ENCODE measurements around the gene APBA3. TPM values are rescaled to one million over a fixed set of nuclear protein-coding genes. Genes with fewer than 3 reads are reported as not detected.

APBA3 gene
- total RNA-seq, result 10 to 100 TPM; 45.8 to 46.2 TPM

GRCh38 chr19:3761382-3762129 is at the start of gene APBA3:
APBA3 (minus strand) TSS chr19:3761692; CDS start chr19:3760264, 1,428 bp downstream.
- peak within 1 kb of the TSS; percentile 99 for H3K4me3 Mint-ChIP-seq
- DNase-seq, result peak; percentile 96
- no peaks in the 10 kb centered on the region for H3K9me3 Mint-ChIP-seq
- peaks cover 23% of the 10 kb centered on the region for H3K36me3 Mint-ChIP-seq (ENCODE audit: low read depth)
- H3K27ac Mint-ChIP-seq, result peak within 1 kb of the TSS; percentile 100
- ChIA-PET POLR2A (no interaction called here), CTCF (interaction anchor here (0.6 to 3.9 kb wide), 20 partner anchors 9 to 1029 kb away, joined by 3 to 15 read pairs (median 4); partner anchors contain the start of gene RAX2)
- peaks cover 36% of the 10 kb centered on the region for H3K4me1 Mint-ChIP-seq
- H3K27me3 Mint-ChIP-seq, result no peaks in the 10 kb centered on the region

- Mint-ChIP-seq H3K27ac (no peak overlapping the region), H3K36me3 (ENCODE audit: low read depth) (peaks cover 4% of the 10 kb centered on the region), H3K4me1 (peaks cover 32% of the 10 kb centered on the region), H3K4me3 (no peak overlapping the region), H3K9me3 (peaks cover 7% of the 10 kb centered on the region), H3K27me3 (no peaks in the 10 kb centered on the region)
- POLR2A ChIA-PET, result no interaction called here
- CTCF ChIA-PET, result interaction anchor here (1.8 kb wide), 1 partner anchor 48 kb away, joined by 4 read pairs; the partner anchor contains the start of gene MRPL54
- DNase-seq, result no peak
These were observed 49.3 kb upstream of the APBA3 start for GRCh38 chr19:3810708-3811355.

- peaks cover 7% of the 10 kb centered on the region for H3K9me3 Mint-ChIP-seq
- H3K27ac Mint-ChIP-seq, result peak overlapping the region; percentile 13
- no peak overlapping the region for H3K4me3 Mint-ChIP-seq
- H3K36me3 Mint-ChIP-seq (ENCODE audit: low read depth), result peaks cover 4% of the 10 kb centered on the region
- no peak for DNase-seq
- no peaks in the 10 kb centered on the region for H3K27me3 Mint-ChIP-seq
- ChIA-PET POLR2A (no interaction called here), CTCF (interaction anchor here (1.2 to 1.8 kb wide), 2 partner anchors 10 to 48 kb away, joined by 4 read pairs; partner anchors contain the start of gene MRPL54)
- peaks cover 34% of the 10 kb centered on the region for H3K4me1 Mint-ChIP-seq
These were observed 48.6 kb upstream of the APBA3 start for GRCh38 chr19:3809881-3810707.

GRCh38 chr19:3808420-3809143 is 47.1 kb upstream of the APBA3 start:
- Mint-ChIP-seq H3K9me3 (peaks cover 7% of the 10 kb centered on the region), H3K27ac (peak overlapping the region; percentile 80), H3K36me3 (ENCODE audit: low read depth) (peaks cover 4% of the 10 kb centered on the region), H3K4me3 (no peak overlapping the region), H3K27me3 (no peaks in the 10 kb centered on the region), H3K4me1 (peaks cover 24% of the 10 kb centered on the region)
- no peak for DNase-seq
- CTCF ChIA-PET, result interaction anchor here (0.6 to 1.2 kb wide), 4 partner anchors 8 to 179 kb away, joined by 3 to 4 read pairs (median 4); no protein-coding TSS in a partner anchor
- POLR2A ChIA-PET, result no interaction called here

GRCh38 chr19:3807574-3808354 is 46.3 kb upstream of the APBA3 start:
- H3K4me3 Mint-ChIP-seq, result no peak overlapping the region
- H3K9me3 Mint-ChIP-seq, result peaks cover 7% of the 10 kb centered on the region
- DNase-seq, result no peak
- no peaks in the 10 kb centered on the region for H3K27me3 Mint-ChIP-seq
- ChIA-PET CTCF (interaction anchor here (1.2 kb wide), 1 partner anchor 14 kb away, joined by 4 read pairs; no protein-coding TSS in a partner anchor), POLR2A (no interaction called here)
- H3K27ac Mint-ChIP-seq, result peak overlapping the region; percentile 80
- H3K4me1 Mint-ChIP-seq, result peaks cover 18% of the 10 kb centered on the region
- H3K36me3 Mint-ChIP-seq (ENCODE audit: low read depth), result peaks cover 4% of the 10 kb centered on the region

- DNase-seq, result no peak
- H3K9me3 Mint-ChIP-seq, result peaks cover 7% of the 10 kb centered on the region
- peaks cover 14% of the 10 kb centered on the region for H3K4me1 Mint-ChIP-seq
- H3K4me3 Mint-ChIP-seq, result no peak overlapping the region
- H3K36me3 Mint-ChIP-seq (ENCODE audit: low read depth), result no peaks in the 10 kb centered on the region
- ChIA-PET CTCF (no interaction called here), POLR2A (no interaction called here)
- no peak overlapping the region for H3K27ac Mint-ChIP-seq
- H3K27me3 Mint-ChIP-seq, result no peaks in the 10 kb centered on the region
These were observed 45.6 kb upstream of the APBA3 start for GRCh38 chr19:3807131-3807480.

GRCh38 chr19:3805859-3806258 is 44.4 kb upstream of the APBA3 start:
- peaks cover 22% of the 10 kb centered on the region for H3K4me1 Mint-ChIP-seq
- H3K4me3 Mint-ChIP-seq, result no peak overlapping the region
- H3K36me3 Mint-ChIP-seq (ENCODE audit: low read depth), result no peaks in the 10 kb centered on the region
- peaks cover 2% of the 10 kb centered on the region for H3K27me3 Mint-ChIP-seq
- ChIA-PET CTCF (no interaction called here), POLR2A (no interaction called here)
- no peak for DNase-seq
- peaks cover 7% of the 10 kb centered on the region for H3K9me3 Mint-ChIP-seq
- no peak overlapping the region for H3K27ac Mint-ChIP-seq

GRCh38 chr19:3804429-3804828 is 42.9 kb upstream of the APBA3 start:
- CTCF ChIA-PET, result interaction anchor here (0.9 to 1.0 kb wide), 2 partner anchors 10 to 21 kb away, joined by 3 to 5 read pairs; no protein-coding TSS in a partner anchor
- DNase-seq, result no peak
- POLR2A ChIA-PET, result no interaction called here
- H3K4me3 Mint-ChIP-seq, result no peak overlapping the region
- H3K4me1 Mint-ChIP-seq, result peaks cover 23% of the 10 kb centered on the region
- H3K27ac Mint-ChIP-seq, result no peak overlapping the region
- H3K9me3 Mint-ChIP-seq, result peaks cover 7% of the 10 kb centered on the region
- H3K27me3 Mint-ChIP-seq, result peaks cover 2% of the 10 kb centered on the region
- no peaks in the 10 kb centered on the region for H3K36me3 Mint-ChIP-seq (ENCODE audit: low read depth)

- Mint-ChIP-seq H3K4me3 (no peak overlapping the region), H3K27ac (no peak overlapping the region), H3K36me3 (ENCODE audit: low read depth) (no peaks in the 10 kb centered on the region), H3K4me1 (peaks cover 27% of the 10 kb centered on the region), H3K27me3 (peaks cover 2% of the 10 kb centered on the region), H3K9me3 (peaks cover 7% of the 10 kb centered on the region)
- CTCF ChIA-PET, result interaction anchor here (0.9 to 1.0 kb wide), 2 partner anchors 10 to 20 kb away, joined by 3 to 5 read pairs; no protein-coding TSS in a partner anchor
- POLR2A ChIA-PET, result no interaction called here
- DNase-seq, result no peak
These were observed 42.5 kb upstream of the APBA3 start for GRCh38 chr19:3803986-3804385.

- Mint-ChIP-seq H3K4me1 (peaks cover 33% of the 10 kb centered on the region), H3K27ac (no peak overlapping the region), H3K9me3 (peaks cover 7% of the 10 kb centered on the region), H3K36me3 (ENCODE audit: low read depth) (no peaks in the 10 kb centered on the region), H3K27me3 (peaks cover 2% of the 10 kb centered on the region), H3K4me3 (no peak overlapping the region)
- POLR2A ChIA-PET, result no interaction called here
- CTCF ChIA-PET, result interaction anchor here (1.0 kb wide), 1 partner anchor 9 kb away, joined by 5 read pairs; no protein-coding TSS in a partner anchor
- DNase-seq, result no peak
These were observed 41.8 kb upstream of the APBA3 start for GRCh38 chr19:3803114-3803888.

- H3K4me1 Mint-ChIP-seq, result peaks cover 42% of the 10 kb centered on the region
- H3K27ac Mint-ChIP-seq, result no peak overlapping the region
- peaks cover 4% of the 10 kb centered on the region for H3K9me3 Mint-ChIP-seq
- peak; percentile 76 for DNase-seq
- POLR2A ChIA-PET, result no interaction called here
- CTCF ChIA-PET, result no interaction called here
- peak overlapping the region; percentile 63 for H3K4me3 Mint-ChIP-seq
- H3K27me3 Mint-ChIP-seq, result peaks cover 2% of the 10 kb centered on the region
- H3K36me3 Mint-ChIP-seq (ENCODE audit: low read depth), result peaks cover 7% of the 10 kb centered on the region
These were observed 40.1 kb upstream of the APBA3 start for GRCh38 chr19:3801412-3802096.

Data from activated CD4-positive, alpha-beta T cell treated with anti-CD3 and anti-CD28 coated beads, Interleukin-2, amount 10 ng/mL, durations not matched to agents 7 days and 5 days (primary cell).